WTC11 (cell line): Measurements from ENCODE around the gene GJA5.

Source experiments
- CTCF ChIP-seq: fragments of 200-600 bp; IDR thresholded peaks from 2 replicates; pipeline ENCODE4 v1.8.0; 2022; ENCODE audit warnings: antibody characterized with exemption
- IRF1 ChIP-seq: sonication (generic); formaldehyde crosslinking; IDR thresholded peaks from 2 replicates; pipeline ENCODE4 v1.8.0; 2023; ENCODE audit warnings: missing genetic modification reagents
- SOX15 ChIP-seq: fragments of 250-450 bp; sonication (Bioruptor Pico); IDR thresholded peaks from 2 replicates; pipeline ENCODE4 v1.9.0; 2021; ENCODE audit warnings: mild to moderate bottlenecking
- USF1 ChIP-seq: sonication (generic); formaldehyde crosslinking; IDR thresholded peaks from 2 replicates; pipeline ENCODE4 v1.8.0; 2022; ENCODE audit warnings: mild to moderate bottlenecking, missing genetic modification reagents
- ZNF263 ChIP-seq: sonication (generic); formaldehyde crosslinking; IDR thresholded peaks from 2 replicates; pipeline ENCODE4 v1.8.1; 2022; ENCODE audit warnings: low read depth, mild to moderate bottlenecking, moderate library complexity, missing genetic modification reagents
- ZNF416 ChIP-seq: fragments of 250-450 bp; sonication (Bioruptor Pico); IDR thresholded peaks from 2 replicates; pipeline ENCODE4 v1.9.0; 2021; ENCODE audit warnings: mild to moderate bottlenecking, inconsistent platforms

GRCh38 chr1:147771226-147772125, 11.1 kb upstream of the GJA5 start:
- TF ChIP-seq ZNF416 (no peak), IRF1 (CRISPR knock-in tag) (no peak), CTCF (no peak), SOX15 (CRISPR knock-in tag) (no peak), USF1 (CRISPR knock-in tag) (no peak), ZNF263 (CRISPR knock-in tag) (no peak)
